H9 (cell line): ENCODE measurements around the gene ST6GALNAC3. TPM values are rescaled to one million over a fixed set of nuclear protein-coding genes. Genes with fewer than 3 reads are reported as not detected.

Source experiments
- DNase-seq: peaks from one replicate; pipeline ENCODE4 v3.0.0-alpha.2; 2017
- H2AFZ ChIP-seq: one replicate; pipeline ENCODE4 v1.6.1; 2013; ENCODE audit warnings: mild to moderate bottlenecking, low read length, control low read depth, moderate library complexity
- H2AK5ac ChIP-seq: 2 replicates; pipeline ENCODE4 v1.6.1; 2013; ENCODE audit warnings: low read length, control low read depth, mixed read lengths; ENCODE audit not compliant: insufficient read length
- H2BK120ac ChIP-seq: one replicate; pipeline ENCODE4 v1.6.1; 2013; ENCODE audit warnings: low read depth, mild to moderate bottlenecking, low read length, control low read depth, inconsistent platforms; ENCODE audit not compliant: poor library complexity, severe bottlenecking
- H2BK12ac ChIP-seq: 2 replicates; pipeline ENCODE4 v1.6.1; 2013; ENCODE audit warnings: low read length, control low read depth, mixed read lengths, low read depth; ENCODE audit not compliant: insufficient read length
- H2BK15ac ChIP-seq: 2 replicates; pipeline ENCODE4 v1.6.1; 2013; ENCODE audit warnings: low read depth, low read length, control low read depth
- H2BK20ac ChIP-seq: one replicate; pipeline ENCODE4 v1.6.1; 2013; ENCODE audit warnings: low read depth, mild to moderate bottlenecking, low read length, control low read depth, inconsistent platforms; ENCODE audit not compliant: poor library complexity, severe bottlenecking
- H2BK5ac ChIP-seq: 2 replicates; pipeline ENCODE4 v1.6.1; 2013; ENCODE audit warnings: low read length, control low read depth, mixed read lengths; ENCODE audit not compliant: insufficient read length
- H3K14ac ChIP-seq: 2 replicates; pipeline ENCODE4 v1.6.1; 2013; ENCODE audit warnings: low read length, control low read depth; ENCODE audit not compliant: insufficient read depth
- H3K18ac ChIP-seq: 2 replicates; pipeline ENCODE4 v1.6.1; 2013; ENCODE audit warnings: low read depth, mild to moderate bottlenecking, mixed read lengths, low read length, control low read depth; ENCODE audit not compliant: insufficient read length
- H3K23ac ChIP-seq: 2 replicates; pipeline ENCODE4 v1.6.1; 2013; ENCODE audit warnings: low read length, control low read depth, mixed read lengths, low read depth; ENCODE audit not compliant: insufficient read length
- H3K23me2 ChIP-seq: 2 replicates; pipeline ENCODE4 v1.6.1; 2013; ENCODE audit warnings: low read depth, mild to moderate bottlenecking, mixed read lengths, low read length, control low read depth; ENCODE audit not compliant: insufficient read length, poor library complexity, severe bottlenecking
- H3K27ac ChIP-seq: 2 replicates; pipeline ENCODE4 v1.5.1; 2013; ENCODE audit warnings: low read length, control low read depth, mixed read lengths, low read depth; ENCODE audit not compliant: insufficient read length
- H3K27me3 ChIP-seq: 2 replicates; pipeline ENCODE4 v1.6.1; 2013; ENCODE audit warnings: low read length, control low read depth, inconsistent platforms; ENCODE audit not compliant: insufficient read depth
- H3K4ac ChIP-seq: 2 replicates; pipeline ENCODE4 v1.6.1; 2013; ENCODE audit warnings: low read depth, mild to moderate bottlenecking, control low read depth, inconsistent platforms, low read length, moderate library complexity
- H3K4me1 ChIP-seq: 2 replicates; pipeline ENCODE4 v1.6.1; 2013; ENCODE audit warnings: low read length, control low read depth, inconsistent platforms; ENCODE audit not compliant: insufficient read depth
- H3K4me2 ChIP-seq: 2 replicates; pipeline ENCODE4 v1.6.1; 2013; ENCODE audit warnings: low read length, control low read depth, mixed read lengths; ENCODE audit not compliant: insufficient read length, insufficient read depth
- H3K56ac ChIP-seq: 2 replicates; pipeline ENCODE4 v1.6.1; 2013; ENCODE audit warnings: low read depth, mild to moderate bottlenecking, mixed read lengths, low read length, control low read depth; ENCODE audit not compliant: insufficient read length
- H3K79me1 ChIP-seq: 2 replicates; pipeline ENCODE4 v1.6.1; 2013; ENCODE audit warnings: low read depth, mild to moderate bottlenecking, moderate library complexity, low read length, control low read depth, inconsistent platforms; ENCODE audit not compliant: insufficient read depth, poor library complexity, severe bottlenecking
- H3K79me2 ChIP-seq: 2 replicates; pipeline ENCODE4 v1.6.1; 2013; ENCODE audit warnings: low read length, control low read depth, inconsistent platforms; ENCODE audit not compliant: insufficient read depth
- H3K9ac ChIP-seq: 2 replicates; pipeline ENCODE4 v1.6.1; 2013; ENCODE audit warnings: low read length, control low read depth, mixed read lengths; ENCODE audit not compliant: insufficient read length; ENCODE audit errors: extremely low read depth
- H3K9me3 ChIP-seq: one replicate; pipeline ENCODE4 v1.6.1; 2013; ENCODE audit warnings: low read depth, low read length, inconsistent platforms; ENCODE audit not compliant: control insufficient read depth
- H3T11ph ChIP-seq: one replicate; pipeline ENCODE4 v1.6.1; 2013; ENCODE audit warnings: mild to moderate bottlenecking, low read length, control low read depth, inconsistent platforms
- H4K20me1 ChIP-seq: one replicate; pipeline ENCODE4 v1.6.1; 2013; ENCODE audit not compliant: control insufficient read depth, insufficient read length, insufficient read depth
- H4K5ac ChIP-seq: 2 replicates; pipeline ENCODE4 v1.6.1; 2013; ENCODE audit warnings: low read depth, mild to moderate bottlenecking, mixed read lengths, low read length, control low read depth; ENCODE audit not compliant: insufficient read length
- H4K8ac ChIP-seq: replicated peaks from 2 replicates; pipeline ENCODE4 v1.6.1; 2013; ENCODE audit warnings: low read length, control low read depth, mixed read lengths, low read depth; ENCODE audit not compliant: insufficient read length
- H4K91ac ChIP-seq: 2 replicates; pipeline ENCODE4 v1.6.1; 2013; ENCODE audit warnings: low read depth, mild to moderate bottlenecking, moderate library complexity, mixed read lengths, low read length, control low read depth; ENCODE audit not compliant: insufficient read length
- H3K27ac Mint-ChIP-seq, 3 experiments: 2 replicates in 2 of 3; 3 replicates in 1 of 3; pipeline ENCODE4 v1.8.0; 2020 to 2021; ENCODE audit warnings: mixed read lengths in 3 of 3, mild to moderate bottlenecking in 1 of 3, moderate library complexity in 1 of 3
- H3K27me3 Mint-ChIP-seq: 2 replicates; pipeline ENCODE4 v1.8.0; 2021; ENCODE audit warnings: low read depth, mild to moderate bottlenecking, moderate library complexity, mixed read lengths
- H3K36me3 Mint-ChIP-seq, 3 experiments: 2 replicates in 2 of 3; 3 replicates in 1 of 3; pipeline ENCODE4 v1.8.0; 2020 to 2021; ENCODE audit warnings: low read depth in 3 of 3, mixed read lengths in 3 of 3; ENCODE audit not compliant: insufficient read depth in 1 of 3
- H3K4me1 Mint-ChIP-seq, 2 experiments: 2 replicates each; pipeline ENCODE4 v1.8.0; 2020; ENCODE audit warnings: mixed read lengths in 2 of 2
- H3K4me3 Mint-ChIP-seq, 2 experiments: 2 replicates in 1 of 2; 3 replicates in 1 of 2; pipeline ENCODE4 v1.8.0; 2020 to 2021; ENCODE audit warnings: mild to moderate bottlenecking in 2 of 2, mixed read lengths in 2 of 2, moderate library complexity in 1 of 2
- H3K9me3 Mint-ChIP-seq, 2 experiments: 2 replicates in 1 of 2; 3 replicates in 1 of 2; pipeline ENCODE4 v1.8.0; 2020; ENCODE audit warnings: mild to moderate bottlenecking in 2 of 2, mixed read lengths in 2 of 2, moderate library complexity in 1 of 2
- WGBS: extraction: QIAGEN DNeasy Blood & Tissue Kit; methylation state at CpG from one replicate; pipeline ENCODE4 v1.1.7; 2013; ENCODE audit warnings: missing lambda C conversion rate, low lambda C conversion rate, mixed read lengths; ENCODE audit not compliant: insufficient read length; ENCODE audit errors: extremely low coverage; 5-methylcytosine and 5-hydroxymethylcytosine counted together
- total RNA-seq: library from RNA; stranded (reverse); gene quantifications from 2 replicates; pipeline ENCODE4 v1.2.1, GENCODE V29; 2021
- TF ChIP-seq, protein P1 (sequence below): fragments of 200-600 bp; sonication (generic); conservative IDR thresholded peaks from 3 replicates; pipeline ENCODE4 v1.8.0; 2021; ENCODE audit warnings: antibody characterized with exemption, mild to moderate bottlenecking

Gene ST6GALNAC3
- total RNA-seq, 1 experiment from 2014 or later: 11.2 TPM

- Histone ChIP-seq H4K5ac (no peak overlapping the region), H2BK15ac (no peak overlapping the region), H3K18ac (no peak overlapping the region), H4K91ac (no peak overlapping the region), H3K56ac (no peak overlapping the region), H3T11ph (no peak overlapping the region), H3K9me3 (no peaks in the 10 kb centered on the region), H2BK12ac (no peak overlapping the region), H3K4me2 (no peak overlapping the region), H3K79me2 (no peaks in the 10 kb centered on the region), H2AK5ac (no peak overlapping the region), H3K4ac (no peak overlapping the region), H3K79me1 (no peaks in the 10 kb centered on the region), H2BK5ac (no peak overlapping the region), H2AFZ (no peak overlapping the region), H3K27ac (no peak overlapping the region), H3K4me1 (peaks cover 4% of the 10 kb centered on the region; the same call in 1 of the 2 replicates), H2BK20ac (no peak overlapping the region), H4K20me1 (no peaks in the 10 kb centered on the region), H2BK120ac (no peak overlapping the region), H3K23me2 (no peaks in the 10 kb centered on the region), H3K23ac (no peak overlapping the region), H3K14ac (no peak overlapping the region), H4K8ac (no peak overlapping the region), H3K27me3 (no peaks in the 10 kb centered on the region), H3K9ac (no peak overlapping the region)
- WGBS: no CpG with 5 or more reads among the region's 4 CpGs
- no peaks in the 10 kb centered on the region for H3K27me3 Mint-ChIP-seq
- peaks cover 22 to 32% of the 10 kb centered on the region in 2 experiments for H3K4me1 Mint-ChIP-seq
- H3K36me3 Mint-ChIP-seq: peaks cover 9 to 16% (median 12%) of the 10 kb centered on the region in 3 experiments
- peak overlapping the region in 1 of 3 experiments; percentile 58; a peak in 2 of 7 replicates for H3K27ac Mint-ChIP-seq
- H3K9me3 Mint-ChIP-seq: peaks cover 8 to 12% of the 10 kb centered on the region in 2 experiments; a peak in 4 of 5 replicates
- H3K4me3 Mint-ChIP-seq: no peak overlapping the region
- TF ChIP-seq, protein P1, sequence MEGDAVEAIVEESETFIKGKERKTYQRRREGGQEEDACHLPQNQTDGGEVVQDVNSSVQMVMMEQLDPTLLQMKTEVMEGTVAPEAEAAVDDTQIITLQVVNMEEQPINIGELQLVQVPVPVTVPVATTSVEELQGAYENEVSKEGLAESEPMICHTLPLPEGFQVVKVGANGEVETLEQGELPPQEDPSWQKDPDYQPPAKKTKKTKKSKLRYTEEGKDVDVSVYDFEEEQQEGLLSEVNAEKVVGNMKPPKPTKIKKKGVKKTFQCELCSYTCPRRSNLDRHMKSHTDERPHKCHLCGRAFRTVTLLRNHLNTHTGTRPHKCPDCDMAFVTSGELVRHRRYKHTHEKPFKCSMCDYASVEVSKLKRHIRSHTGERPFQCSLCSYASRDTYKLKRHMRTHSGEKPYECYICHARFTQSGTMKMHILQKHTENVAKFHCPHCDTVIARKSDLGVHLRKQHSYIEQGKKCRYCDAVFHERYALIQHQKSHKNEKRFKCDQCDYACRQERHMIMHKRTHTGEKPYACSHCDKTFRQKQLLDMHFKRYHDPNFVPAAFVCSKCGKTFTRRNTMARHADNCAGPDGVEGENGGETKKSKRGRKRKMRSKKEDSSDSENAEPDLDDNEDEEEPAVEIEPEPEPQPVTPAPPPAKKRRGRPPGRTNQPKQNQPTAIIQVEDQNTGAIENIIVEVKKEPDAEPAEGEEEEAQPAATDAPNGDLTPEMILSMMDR: no peak
- no peak for DNase-seq
Observed at GRCh38 chr1:76109404-76109803, 34.9 kb downstream of the ST6GALNAC3 start.
